Skin epidermis (tissue), 12 donors: Measurements from ENCODE around the gene TIMM29.

ENCODE experiments used
- H3K27ac ChIP-seq, 21 experiments: fragments of 200-600 bp; sonication (generic) in 11 of 21; one replicate each; pipeline ENCODE4 v1.5.0; 2020; ENCODE audit warnings: mild to moderate bottlenecking in 3 of 21, inconsistent platforms in 2 of 21, moderate library complexity in 2 of 21
- H3K4me3 ChIP-seq, 7 experiments: fragments of 200-600 bp; sonication (generic) in 2 of 7; one replicate each; pipeline ENCODE4 v1.5.0; 2020; ENCODE audit warnings: inconsistent platforms in 2 of 7, mild to moderate bottlenecking in 2 of 7, moderate library complexity in 1 of 7

The TIMM29 gene

DNA sequence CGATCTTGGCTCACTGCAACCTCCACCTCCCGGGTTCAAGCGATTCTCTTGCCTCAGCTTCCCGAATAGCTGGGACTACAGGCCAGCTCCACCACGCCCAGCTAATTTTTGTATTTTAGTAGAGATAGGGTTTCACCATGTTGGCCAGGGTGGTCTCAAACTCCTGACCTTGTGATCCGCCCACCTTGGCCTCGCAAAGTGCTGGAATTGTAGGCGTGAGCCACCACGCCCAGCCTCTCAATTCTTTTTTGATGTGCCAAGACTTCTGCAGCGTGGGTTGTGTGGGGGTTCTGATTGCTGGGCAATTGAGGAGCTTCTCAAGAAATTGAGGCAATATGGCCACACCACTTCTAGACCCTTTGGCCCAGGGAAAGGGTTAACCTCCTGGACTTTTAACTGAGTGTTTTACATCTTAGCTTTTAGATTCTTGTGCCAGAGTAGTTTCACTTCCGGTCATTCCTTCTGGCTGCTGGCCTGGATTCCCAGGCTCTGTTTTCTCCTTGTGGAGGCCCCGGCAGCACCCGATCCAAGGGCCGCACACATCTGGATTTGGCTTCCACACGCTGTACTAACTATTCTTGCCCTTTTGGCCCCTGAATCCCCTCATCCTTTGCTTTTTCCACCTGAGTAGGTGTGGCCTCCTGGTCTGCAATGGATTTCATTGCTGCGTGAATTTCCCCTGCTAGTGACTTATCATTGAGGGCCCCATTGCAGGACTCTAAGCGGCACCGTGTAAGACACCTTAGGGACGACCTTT, 46.9 kb downstream of the TIMM29 start:
- no peak overlapping the region for H3K4me3 ChIP-seq
- peak overlapping the region in 15 of 21 experiments; percentile 8 to 68 (median 39) for H3K27ac ChIP-seq

DNA sequence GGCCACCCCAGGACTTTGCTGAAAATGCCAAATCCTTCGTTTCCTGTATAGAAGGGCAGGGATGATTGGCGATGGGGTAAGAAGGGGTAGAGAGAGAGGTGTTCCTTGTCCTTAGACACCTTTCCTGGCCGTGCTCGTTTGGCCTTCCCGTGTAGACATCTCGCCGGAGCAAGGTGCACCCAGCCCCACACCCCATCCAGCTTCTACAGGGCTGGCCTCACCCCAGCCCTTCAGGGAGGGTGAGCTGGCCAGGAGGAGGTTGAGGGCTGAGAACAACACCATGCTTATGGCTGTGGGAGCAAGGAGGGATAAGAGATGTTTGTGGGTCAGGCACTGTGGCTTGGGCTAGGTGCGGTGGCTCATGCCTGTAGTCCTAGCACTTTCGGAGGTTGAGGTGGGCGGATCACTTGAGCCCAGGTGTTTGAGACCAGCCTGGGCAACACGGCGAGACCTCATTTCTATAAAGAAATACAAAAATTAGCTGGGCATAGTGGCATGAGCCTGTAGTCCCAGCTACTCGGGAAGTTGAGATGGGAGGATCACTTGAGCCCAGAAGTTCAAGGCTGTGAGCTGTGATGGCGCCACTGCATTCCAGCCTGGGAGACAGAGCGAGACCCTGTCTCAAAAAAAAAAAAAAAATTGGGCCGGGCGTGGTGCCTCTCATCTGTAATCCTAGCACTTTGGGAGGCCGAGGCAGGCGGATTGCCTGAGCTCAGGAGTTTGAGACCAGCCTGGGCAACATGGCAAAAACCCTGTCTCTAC, 47.7 kb downstream of the TIMM29 start:
- peak overlapping the region in 15 of 21 experiments; percentile 8 to 68 (median 39) for H3K27ac ChIP-seq
- H3K4me3 ChIP-seq = no peak overlapping the region

DNA sequence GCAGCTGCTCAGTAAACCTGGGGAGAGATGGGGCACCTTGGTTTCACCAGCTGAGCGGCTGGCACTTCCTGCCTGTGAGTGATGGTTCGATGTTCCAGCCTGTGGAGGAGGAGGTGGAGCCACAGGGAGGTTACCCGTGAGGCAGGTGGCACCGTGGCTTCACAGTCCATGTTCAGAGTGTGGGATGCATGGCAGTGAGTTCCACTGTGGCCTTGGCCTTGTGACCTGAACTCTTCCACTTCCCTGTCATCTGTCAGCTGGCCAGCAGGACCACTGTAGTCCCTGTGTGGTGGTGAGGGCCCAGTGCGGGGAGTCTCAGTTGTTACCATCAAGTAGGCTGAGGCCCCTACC, 49.1 kb downstream of the TIMM29 start:
- H3K27ac ChIP-seq = no peak overlapping the region
- no peak overlapping the region for H3K4me3 ChIP-seq
